ENCODE results near the gene TMEM175.
A peak's percentile ranks its signal among the peaks of the same experiment; 100 is the strongest.
"Not testable (repeated sequence)": the region's sequence is repeated elsewhere in the genome, so short reads cannot be mapped to it uniquely, and the experiment has no call there.

Gene TMEM175

DNA sequence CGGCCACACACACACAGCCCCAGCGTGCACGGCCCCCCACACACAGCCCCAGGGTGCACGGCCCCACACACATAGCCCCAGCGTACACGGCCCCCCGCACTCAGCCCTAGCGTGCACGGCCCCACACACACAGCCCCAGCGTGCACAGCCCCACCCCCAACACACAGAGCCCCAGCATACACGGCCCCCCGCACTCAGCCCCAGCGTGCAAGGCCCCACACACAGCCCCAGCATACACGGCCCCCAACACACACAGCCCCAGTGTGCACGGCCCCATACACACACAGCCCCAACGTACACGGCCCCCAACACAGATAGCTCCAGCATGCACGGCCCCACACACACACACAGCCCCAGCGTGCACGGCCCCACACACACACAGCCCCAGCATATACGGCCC, 17.7 kb upstream of the TMEM175 start:
- no peak for DNase-seq (ENCODE audit: low read depth, low spot score)
- no peak overlapping the region for H3K27ac ChIP-seq

DNA sequence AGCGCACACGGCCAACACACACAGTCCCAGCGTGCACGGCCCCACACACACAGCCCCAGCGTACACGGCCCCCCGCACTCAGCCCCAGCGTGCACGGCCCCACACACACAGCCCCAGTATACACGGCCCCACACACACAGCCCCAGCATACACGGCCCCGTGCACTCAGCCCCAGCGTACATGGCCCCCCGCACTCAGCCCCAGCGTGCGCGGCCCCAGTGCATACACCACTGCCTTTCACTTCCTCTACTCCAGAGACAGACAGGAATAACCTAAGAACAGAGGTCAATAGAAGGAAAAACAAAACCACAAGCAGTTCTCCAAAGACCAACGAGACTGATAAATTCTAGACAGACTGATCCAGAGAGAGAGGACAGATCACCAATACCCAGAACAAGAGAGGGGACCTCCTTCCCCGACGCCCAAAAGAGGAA, 17.2 kb upstream of the TMEM175 start:
- H3K27ac ChIP-seq = no peak overlapping the region
- no peak for DNase-seq (ENCODE audit: low read depth, low spot score)

DNA sequence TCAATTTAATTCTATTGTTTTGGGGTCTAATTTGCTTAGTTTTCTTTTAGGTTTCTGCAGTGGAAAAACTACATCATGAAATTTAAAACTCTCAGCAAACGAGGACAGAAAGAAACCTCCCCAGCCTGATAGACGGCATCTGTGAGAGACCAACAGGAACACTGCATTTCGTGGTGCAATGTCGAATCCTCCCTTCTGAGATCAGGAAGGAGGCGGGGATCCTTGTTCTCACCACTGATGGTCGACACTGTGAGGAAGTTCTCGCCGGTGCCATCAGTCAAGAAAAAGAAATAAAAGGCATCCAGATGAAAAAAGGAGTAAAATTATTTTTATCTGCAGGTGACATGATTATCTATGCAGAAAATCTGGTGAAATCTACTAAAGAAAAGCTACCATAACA, 16.7 kb upstream of the TMEM175 start:
- DNase-seq (ENCODE audit: low read depth, low spot score) = no peak

DNA sequence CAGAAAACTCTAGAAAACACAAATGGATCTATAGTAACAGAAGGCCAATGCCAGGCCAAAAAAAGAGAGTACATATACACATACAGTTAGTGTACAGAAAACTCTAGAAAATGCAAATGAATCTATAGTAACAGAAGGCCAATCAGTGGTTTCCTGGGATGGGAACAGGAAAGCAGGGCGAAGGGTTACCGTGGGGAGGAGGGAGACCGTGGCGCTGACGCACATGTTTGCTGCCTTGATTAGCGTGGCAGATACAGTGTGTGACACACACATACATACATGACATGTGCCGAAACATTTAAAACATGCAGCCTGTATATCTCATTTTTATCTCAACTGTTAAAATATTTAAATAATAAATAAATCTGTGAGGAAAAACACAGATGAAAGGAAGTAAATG, 14.8 kb upstream of the TMEM175 start:
- H3K27ac ChIP-seq = no peak overlapping the region
- no peak for DNase-seq (ENCODE audit: low read depth, low spot score)

More for the DNA sequence above, 16.7 kb upstream of the TMEM175 start:
- H3K27ac ChIP-seq = no peak overlapping the region

DNA sequence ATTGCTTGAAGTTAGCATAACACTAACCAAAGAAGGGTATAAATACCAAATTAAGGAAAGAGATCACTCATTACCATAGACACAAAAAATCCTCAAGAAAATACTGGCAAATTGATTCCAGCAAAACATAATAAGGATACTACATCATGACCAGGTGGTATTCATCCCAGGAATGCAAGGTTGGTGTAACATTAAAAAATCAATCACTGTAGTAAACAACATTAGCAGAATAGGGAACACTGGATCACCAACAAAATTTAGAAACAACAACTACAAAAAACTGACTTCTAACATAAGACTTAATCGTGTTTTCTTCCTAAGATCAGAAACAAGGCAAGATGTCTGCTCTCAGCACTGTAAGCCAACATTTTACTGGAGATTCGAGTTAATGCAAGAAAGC, 14.3 kb upstream of the TMEM175 start:
- no peak for DNase-seq (ENCODE audit: low read depth, low spot score)
- H3K27ac ChIP-seq = no peak overlapping the region

DNA sequence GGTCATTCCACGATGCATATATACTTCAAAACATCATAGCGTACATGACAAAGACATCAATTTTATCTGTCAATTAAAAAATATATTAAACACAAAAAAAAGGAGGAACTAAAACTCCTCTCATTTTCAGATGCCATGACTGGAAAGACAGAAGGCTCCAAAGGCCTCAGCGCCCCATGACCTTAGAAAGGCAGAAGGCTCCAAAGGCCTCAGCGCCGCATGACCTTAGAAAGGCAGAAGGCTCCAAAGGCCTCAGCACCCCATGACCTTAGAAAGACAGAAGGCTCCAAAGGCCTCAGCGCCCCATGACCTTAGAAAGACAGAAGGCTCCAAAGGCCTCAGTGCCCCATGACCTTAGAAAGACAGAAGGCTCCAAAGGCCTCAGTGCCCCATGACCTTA, 13.7 kb upstream of the TMEM175 start:
- not testable (repeated sequence) for H3K27ac ChIP-seq; DNase-seq (ENCODE audit: low read depth, low spot score)

DNA sequence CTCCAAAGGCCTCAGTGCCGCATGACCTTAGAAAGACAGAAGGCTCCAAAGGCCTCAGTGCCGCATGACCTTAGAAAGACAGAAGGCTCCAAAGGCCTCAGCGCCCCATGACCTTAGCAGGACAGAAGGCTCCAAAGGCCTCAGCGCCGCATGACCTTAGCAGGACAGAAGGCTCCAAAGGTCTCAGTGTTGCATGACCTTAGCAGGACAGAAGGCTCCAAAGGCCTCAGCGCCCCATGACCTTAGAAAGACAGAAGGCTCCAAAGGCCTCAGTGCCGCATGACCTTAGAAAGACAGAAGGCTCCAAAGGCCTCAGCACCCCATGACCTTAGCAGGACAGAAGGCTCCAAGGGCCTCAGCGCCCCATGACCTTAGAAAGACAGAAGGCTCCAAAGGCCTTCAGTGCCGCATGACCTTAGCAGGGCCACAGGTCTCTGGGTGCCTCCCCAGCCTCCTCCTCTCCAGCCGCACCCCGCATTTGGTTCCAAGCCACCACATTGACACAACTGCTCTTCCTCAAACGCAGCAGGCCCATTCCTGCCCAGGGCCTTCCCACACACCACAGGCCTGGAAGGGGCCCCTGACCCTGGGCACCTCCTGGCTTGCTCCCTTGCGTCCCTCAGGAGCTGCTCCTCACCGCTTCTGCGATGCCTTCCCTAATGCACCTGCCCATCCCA, 13.1 kb upstream of the TMEM175 start:
- not testable (repeated sequence) for DNase-seq (ENCODE audit: low read depth, low spot score); H3K27ac ChIP-seq

DNA sequence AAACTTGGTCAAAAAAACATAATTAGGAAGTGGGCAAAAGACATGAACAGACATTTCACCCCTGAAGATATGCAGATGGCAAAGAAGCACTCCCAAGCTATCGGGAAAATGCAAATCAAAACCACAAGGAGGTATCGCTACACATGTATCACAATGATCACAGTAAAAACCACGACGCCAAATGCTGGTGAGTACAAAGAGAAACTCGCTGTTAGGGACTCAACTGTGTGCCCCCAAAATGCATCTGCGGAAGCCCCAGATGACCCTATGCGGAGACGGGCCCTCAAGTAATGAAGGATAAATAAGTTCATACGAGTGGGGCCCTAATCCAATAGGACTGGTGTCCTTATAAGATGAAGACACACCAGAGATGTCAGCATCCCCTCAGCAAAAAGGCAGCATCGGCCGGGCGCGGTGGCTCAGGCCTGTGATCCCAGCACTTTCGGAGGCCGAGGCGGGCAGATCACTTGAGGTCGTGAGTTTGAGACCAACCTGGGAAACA, 10.4 kb upstream of the TMEM175 start:
- H3K27ac ChIP-seq = no peak overlapping the region
- no peak for DNase-seq (ENCODE audit: low read depth, low spot score)

DNA sequence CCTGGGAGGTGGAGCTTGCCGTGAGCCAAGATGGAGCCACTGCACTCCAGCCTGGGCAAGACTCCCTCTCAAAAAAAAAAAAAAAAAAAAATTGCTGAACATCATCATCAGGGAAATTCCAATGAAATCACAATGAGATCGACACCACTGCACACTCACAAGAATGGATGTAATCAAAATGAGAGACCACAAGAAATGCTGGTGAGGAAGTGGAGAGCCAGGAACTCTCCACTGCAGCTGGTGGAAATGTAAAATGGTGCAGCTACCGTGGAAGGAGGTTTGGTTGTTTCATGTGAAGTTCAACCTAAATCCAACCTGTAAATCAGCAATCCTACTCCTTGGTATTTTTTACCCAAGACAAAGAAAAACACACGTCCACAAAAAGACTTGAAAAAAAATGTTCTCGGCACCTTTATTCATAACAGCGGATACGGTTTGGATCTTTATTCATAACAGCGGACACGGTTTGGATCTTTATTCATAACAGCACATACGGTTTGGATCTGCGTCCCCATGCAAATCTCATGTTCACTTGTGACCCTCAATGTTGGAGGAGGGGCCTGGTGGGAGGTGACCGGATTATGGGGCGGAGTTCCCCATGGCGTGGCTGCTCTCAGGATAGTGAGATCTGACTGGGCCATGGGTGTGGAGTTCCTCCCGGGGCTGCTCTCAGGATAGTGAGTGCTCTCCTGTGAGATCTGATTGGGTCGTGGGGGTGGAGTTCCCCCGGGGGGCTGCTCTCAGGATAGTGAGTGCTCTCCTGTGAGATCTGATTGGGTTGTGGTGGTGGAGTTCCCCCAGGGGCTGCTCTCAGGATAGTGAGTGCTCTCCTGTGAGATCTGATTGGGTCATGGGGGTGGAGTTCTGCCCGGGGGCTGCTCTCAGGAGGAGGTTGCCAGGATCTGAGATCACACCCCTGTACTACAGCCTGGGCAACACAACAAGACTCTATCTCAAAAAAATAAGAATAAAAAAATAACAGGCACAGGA, 7.9 kb upstream of the TMEM175 start:
- H3K27ac ChIP-seq = no peak overlapping the region
- DNase-seq (ENCODE audit: low read depth, low spot score) = no peak

DNA sequence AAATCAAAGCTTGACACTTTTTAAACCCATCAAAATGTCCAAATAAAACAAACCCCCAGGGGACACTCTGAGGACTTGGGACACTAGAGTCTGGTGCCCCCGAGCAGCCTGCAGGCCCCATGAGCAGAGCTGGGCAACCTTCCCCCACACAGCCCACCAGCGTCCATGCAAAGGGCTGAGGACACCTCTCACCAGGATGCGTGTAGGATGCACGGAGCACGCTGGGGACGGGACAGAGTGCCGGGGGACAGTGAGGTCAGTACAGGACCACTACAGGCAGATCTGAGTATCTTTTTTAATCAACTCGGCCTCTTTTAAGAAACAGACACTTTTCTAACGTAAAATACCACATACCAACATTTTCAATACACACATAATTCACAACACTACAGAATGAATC, 7.1 kb upstream of the TMEM175 start:
- no peak overlapping the region for H3K27ac ChIP-seq
- no peak for DNase-seq (ENCODE audit: low read depth, low spot score)

DNA sequence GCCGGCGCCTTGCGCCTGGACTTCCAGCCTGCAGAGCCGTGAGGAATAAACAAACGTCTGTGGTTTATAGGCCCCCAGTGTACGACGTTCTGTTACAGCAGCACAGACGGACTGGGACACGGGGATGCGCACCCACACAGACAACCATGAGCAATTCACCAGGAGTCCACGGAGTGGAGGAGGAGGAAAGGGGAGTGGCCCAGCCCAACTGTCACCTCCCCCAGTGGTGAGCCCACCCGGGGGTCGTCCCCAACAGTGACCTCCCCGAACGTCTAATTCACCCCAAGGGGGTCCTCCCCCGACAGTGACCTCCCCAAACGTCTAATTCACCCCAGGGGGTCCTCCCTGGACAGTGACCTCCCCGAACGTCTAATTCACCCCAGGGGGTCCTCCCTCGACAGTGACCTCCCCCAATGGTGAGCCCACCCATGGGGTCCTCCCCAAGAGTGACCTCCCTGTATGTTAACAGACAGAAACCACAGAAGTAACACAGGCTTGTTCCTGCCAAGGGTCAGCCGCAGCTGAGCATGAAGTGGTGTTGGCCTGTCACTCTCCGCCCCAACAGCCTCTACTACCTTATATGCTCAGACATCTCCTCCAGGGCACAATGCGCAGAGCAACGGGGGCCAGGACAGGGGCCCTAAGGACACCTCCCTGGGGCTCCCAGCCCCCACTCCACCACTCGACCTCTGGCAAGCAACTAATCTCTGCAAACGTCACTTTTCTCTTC, 6.3 kb upstream of the TMEM175 start:
- no peak for DNase-seq (ENCODE audit: low read depth, low spot score)
- no peak overlapping the region for H3K27ac ChIP-seq

DNA sequence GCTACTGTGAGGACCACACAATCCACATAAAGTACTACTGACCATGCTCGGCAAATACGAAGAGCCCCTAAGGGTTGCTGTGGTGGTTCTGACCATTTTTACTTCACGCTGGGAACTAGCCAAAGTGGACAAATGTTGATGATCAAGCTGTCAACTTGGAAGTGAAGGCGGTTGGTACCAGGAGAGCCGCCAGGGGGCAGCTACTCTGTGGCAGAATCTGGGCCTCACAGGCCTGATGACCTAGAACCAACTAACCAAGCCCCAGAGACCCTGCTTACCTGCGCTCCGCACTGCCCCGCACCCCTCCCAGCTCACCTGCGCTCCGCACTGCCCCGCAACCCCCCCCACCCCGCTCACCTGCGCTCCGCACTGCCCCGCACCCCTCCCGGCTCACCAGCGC, 5.7 kb upstream of the TMEM175 start:
- H3K27ac ChIP-seq = no peak overlapping the region
- no peak for DNase-seq (ENCODE audit: low read depth, low spot score)

DNA sequence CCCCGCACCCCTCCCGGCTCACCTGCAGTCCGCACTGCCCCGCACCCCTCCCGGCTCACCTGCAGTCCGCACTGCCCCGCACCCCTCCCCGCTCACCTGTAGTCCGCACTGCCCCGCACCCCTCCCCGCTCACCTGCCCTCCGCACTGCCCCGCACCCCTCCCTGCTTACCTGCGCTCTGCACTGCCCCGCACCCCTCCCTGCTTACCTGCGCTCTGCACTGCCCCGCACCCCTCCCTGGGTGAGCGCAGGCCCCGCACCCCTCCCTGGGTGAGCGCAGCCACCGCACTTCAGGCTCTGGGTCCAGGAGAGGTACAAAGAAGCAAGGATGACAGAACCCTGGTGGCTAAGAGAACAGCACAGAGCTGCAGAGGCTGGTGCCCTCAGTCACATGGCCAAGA, 4.7 kb upstream of the TMEM175 start:
- DNase-seq (ENCODE audit: low read depth, low spot score); H3K27ac ChIP-seq: not testable (repeated sequence)

DNA sequence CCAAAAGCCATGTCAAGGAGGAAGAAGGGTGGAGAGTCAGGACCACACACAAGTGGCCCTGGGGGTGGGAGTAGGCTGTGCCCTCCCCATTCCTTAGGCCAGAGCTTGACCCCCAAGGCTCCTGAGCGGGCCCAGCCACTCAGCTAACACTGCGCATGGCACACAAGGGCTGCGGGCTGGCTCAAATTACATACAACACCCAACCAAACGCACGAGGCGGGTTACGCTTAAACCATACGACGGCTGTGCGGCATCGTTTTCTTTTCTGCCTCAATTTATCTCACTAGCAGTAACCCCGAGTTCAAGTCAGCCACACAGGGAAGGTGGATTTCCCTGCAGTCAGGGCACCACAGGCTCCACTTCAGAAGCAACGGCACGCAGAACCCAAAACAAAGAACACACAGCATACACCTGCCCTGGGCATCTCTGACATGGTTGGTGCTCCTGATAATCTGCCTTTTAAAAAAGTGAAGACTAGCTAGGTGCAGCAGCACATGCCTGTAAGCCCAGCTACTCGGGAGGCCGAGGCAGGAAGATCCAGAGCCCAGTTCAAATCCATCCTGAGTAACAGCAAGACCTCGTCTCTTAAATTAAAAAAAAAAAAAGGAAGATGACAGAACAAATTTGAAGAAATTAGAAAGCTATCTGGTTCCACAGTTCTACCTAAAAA, 3.0 kb upstream of the TMEM175 start:
- DNase-seq (ENCODE audit: low read depth, low spot score) = no peak
- H3K27ac ChIP-seq = peak overlapping the region; percentile 81

DNA sequence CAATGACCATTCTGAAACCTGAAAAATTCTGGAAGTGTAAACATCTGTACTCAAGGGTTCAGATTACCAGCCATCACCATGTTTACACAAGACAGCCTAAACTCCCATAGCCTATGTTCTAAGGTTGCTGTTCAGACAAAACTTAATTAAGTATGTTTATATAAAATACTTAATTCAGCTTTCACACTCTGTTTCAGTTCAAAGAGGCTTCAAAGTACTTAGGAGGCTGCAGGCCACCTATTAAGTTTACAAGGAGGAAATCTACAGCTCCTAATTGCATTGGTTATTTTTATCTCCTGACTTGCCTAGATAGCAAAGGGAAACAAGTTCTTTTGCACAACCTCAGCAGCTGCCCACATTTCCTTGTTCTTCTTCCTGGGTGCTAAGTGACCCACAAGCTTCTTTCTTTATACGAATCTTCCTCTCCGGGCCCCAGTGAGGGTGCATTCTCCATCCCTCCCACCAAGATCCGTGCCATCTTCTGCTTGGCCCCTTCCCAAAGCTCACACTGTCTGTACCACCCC, 2.2 kb upstream of the TMEM175 start:
- DNase-seq (ENCODE audit: low read depth, low spot score) = no peak
- H3K27ac ChIP-seq = peak overlapping the region; percentile 81

DNA sequence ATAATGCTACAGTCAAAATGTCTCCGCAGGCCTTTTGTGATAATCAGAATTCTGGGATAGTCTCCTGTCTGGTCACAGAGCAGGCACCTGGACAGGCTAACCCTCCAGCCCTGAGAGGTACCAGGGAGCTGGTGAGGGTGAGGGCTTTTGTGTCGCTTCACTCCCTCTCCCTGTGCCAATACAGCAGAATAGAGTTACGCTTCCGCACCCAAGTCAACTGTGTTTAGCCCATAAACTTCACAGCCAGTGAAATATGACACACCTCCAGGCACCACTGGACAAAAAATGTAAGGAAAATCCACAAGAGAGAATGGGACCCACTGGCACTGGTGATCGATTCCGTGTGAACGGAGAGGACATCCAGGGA, 1.4 kb upstream of the TMEM175 start:
- peak overlapping the region; percentile 81 for H3K27ac ChIP-seq
- DNase-seq (ENCODE audit: low read depth, low spot score) = no peak

DNA sequence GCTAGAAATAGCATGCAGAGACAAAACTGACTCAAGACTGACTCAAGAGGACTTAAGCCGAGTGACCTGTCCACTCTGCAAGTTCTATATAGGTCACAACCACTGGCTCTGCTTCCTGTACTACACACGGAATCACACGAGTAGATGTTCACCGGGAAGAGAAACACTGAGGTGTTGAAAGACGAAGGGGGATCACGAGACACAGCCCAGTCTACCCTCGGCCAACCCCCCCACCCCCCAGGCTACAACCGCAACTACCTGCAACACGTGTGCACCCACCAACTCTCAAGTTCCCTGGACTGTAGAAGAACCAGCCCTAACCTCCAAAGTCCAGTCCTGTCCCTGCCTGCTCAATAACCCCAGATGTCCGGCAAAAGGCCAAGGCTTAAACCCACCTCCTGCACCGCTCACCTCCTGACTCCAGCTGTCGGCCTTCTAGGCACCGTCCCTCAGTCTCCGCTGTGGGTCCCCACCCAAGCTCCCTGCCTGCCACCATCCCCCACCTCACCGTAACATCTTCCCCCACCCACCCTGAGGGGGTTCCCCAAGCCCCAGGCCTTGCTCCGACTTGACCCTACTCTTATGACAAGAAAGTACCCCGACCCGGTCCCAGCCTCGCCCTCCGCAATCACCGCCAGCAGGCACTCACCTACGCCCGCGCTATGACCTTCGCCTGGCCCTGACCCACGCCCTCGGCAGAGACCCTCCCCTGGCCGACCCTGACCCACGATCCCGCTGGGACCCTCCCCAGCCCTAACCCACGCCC, 883 bp upstream of the TMEM175 start:
- DNase-seq (ENCODE audit: low read depth, low spot score) = no peak
- peak overlapping the region; percentile 81 for H3K27ac ChIP-seq

DNA sequence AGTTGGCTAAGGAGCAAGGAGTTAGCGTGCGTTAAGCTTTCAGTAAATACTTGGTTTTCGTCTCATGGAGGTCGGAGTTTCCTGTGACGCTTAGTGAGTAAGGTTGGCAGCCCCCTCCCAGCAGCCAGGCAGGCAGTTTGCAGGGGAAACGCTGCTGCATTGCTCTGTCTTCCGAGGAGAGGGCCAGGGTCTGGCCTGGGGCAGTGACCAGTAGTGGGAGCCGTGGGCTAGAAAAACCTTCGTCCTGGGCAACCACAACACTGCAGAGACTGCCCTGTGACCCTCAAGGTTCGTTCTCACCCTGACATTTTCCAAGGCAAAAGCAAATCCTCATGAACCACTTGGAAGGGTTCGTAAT, 432 bp downstream of the TMEM175 start:
- no peak for DNase-seq (ENCODE audit: low read depth, low spot score)
- peak overlapping the region; percentile 81 for H3K27ac ChIP-seq

DNA sequence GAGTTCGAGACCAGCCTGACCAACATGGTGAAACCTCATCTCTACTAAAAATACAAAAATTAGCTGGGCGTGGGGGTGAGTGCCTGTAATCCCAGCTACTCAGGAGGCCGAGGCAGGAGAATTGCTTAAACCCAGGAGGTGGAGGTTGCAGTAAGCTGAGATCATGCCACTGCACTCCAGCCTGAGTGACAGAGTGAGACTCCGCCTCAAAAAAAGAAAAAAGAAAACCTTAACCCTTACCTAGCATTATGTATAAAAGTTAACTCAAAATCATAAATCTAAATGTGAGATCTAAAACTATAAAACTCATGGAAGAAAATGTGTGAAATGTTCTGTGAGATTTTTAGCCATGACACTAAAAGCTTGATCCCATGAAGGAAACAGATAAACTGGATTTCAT, 7.2 kb downstream of the TMEM175 start:
- not testable (repeated sequence) for H3K27ac ChIP-seq; DNase-seq (ENCODE audit: low read depth, low spot score)

All from epithelial cell of prostate (primary cell).